ENCODE results near the gene EPN3. TPM values are rescaled to one million over a fixed set of nuclear protein-coding genes. Genes with fewer than 3 reads are reported as not detected.
A peak's percentile ranks its signal among the peaks of the same experiment; 100 is the strongest.

Gene EPN3
- total and polyA plus RNA-seq, 2 experiments from 2014 or later = 2.3 to 7.7 TPM

DNA sequence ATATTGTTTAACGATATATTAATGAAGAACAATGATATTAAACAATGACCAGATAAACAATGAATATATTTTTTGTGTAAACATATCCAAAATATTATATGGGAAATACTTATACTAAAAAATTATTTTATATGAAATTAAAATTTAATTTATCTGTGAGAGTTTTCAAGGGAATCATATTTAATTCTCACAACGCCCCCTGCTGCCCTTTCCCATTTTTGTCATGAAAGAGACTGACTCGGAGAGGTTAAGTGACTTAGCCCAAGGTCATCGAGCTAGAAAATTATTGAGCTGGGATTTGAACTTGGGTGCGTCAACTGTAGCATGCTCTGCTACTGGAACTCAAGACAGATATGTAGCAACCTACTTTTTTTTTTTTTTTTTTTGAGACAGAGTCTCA lies 31.5 kb upstream of the EPN3 start:
- peaks cover 8% of the 10 kb centered on the region; the same call in 1 of the 2 replicates for H3K4me1 ChIP-seq (ENCODE audit: insufficient read depth)
- Mint-ChIP-seq H3K27ac (no peak overlapping the region), H3K4me1 (peaks cover 14% of the 10 kb centered on the region), H3K27me3 (ENCODE audit: insufficient read depth, low read depth, poor library complexity) (peaks cover 13% of the 10 kb centered on the region), H3K4me3 (no peak overlapping the region), H3K36me3 (ENCODE audit: low read depth) (no peaks in the 10 kb centered on the region), H3K9me3 (no peaks in the 10 kb centered on the region)
- no peaks in the 10 kb centered on the region for H3F3A ChIP-seq (replicated peaks; ENCODE audit: low read depth)
- no peaks in the 10 kb centered on the region for H4K20me1 ChIP-seq (replicated peaks; ENCODE audit: insufficient read depth)
- no peaks in the 10 kb centered on the region for H3K79me2 ChIP-seq (replicated peaks; ENCODE audit: insufficient read depth)
- DNase-seq (ENCODE audit: low spot score) = peak; percentile 71
- no peak overlapping the region for H2AFZ ChIP-seq
- H3K36me3 ChIP-seq (ENCODE audit: insufficient read depth) = no peaks in the 10 kb centered on the region
- no peaks in the 10 kb centered on the region for H3K27me3 ChIP-seq (ENCODE audit: insufficient read depth)
- no peaks in the 10 kb centered on the region for H3K9me2 ChIP-seq (ENCODE audit: insufficient read depth)
- H3K27ac ChIP-seq (ENCODE audit: low read depth) = no peak overlapping the region
- no peak for TF ChIP-seq JUNB (IDR thresholded peaks at IDR 0.05; ENCODE audit: unreplicated experiment)
- TF ChIP-seq, protein P1, sequence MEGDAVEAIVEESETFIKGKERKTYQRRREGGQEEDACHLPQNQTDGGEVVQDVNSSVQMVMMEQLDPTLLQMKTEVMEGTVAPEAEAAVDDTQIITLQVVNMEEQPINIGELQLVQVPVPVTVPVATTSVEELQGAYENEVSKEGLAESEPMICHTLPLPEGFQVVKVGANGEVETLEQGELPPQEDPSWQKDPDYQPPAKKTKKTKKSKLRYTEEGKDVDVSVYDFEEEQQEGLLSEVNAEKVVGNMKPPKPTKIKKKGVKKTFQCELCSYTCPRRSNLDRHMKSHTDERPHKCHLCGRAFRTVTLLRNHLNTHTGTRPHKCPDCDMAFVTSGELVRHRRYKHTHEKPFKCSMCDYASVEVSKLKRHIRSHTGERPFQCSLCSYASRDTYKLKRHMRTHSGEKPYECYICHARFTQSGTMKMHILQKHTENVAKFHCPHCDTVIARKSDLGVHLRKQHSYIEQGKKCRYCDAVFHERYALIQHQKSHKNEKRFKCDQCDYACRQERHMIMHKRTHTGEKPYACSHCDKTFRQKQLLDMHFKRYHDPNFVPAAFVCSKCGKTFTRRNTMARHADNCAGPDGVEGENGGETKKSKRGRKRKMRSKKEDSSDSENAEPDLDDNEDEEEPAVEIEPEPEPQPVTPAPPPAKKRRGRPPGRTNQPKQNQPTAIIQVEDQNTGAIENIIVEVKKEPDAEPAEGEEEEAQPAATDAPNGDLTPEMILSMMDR (conservative IDR thresholded peaks at IDR 0.05; ENCODE audit: low read depth in 2 of 2) = peak; percentile 47 to 57; a peak in 3 of 4 replicates
- H3K4me2 ChIP-seq = no peak overlapping the region
- ATAC-seq = no peak
- H3K4me3 ChIP-seq = no peak overlapping the region

DNA sequence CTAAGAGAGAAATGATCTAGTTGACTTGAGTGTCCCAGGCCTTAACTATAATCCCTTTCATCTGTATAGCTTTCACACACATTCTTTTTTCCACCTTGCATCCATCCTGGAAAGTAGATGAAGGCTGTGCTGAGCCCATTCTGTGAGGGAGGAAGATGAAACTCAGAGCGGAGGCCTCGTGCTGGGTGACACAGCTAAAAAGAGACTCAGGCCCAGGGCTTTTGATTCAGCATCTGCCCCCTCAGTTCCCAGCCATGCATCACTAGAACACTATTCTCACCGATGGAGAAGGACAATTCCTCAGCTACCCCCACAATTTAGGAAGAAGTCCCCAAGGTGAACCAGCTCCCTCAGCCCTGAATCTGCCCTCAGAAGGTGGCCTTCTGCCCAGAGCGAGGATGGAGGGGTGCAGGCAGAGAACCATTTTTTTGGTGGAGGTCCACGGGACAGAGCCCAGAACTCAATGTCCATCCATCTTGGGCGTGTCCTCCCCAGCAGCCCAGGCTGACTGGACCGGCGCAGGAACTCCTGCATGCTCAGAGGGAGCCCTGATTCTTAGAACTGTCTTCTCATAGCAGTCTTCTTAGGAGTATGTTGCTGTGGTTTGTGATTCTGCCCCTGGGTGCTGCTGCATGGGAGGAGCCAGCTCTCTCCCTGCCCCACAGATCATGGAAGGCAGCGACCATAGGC lies 30.1 kb upstream of the EPN3 start:
- Mint-ChIP-seq H3K4me3 (no peak overlapping the region), H3K9me3 (no peaks in the 10 kb centered on the region)
- H3K9me2 ChIP-seq (ENCODE audit: insufficient read depth) = no peaks in the 10 kb centered on the region

More for the DNA sequence above, 30.1 kb upstream of the EPN3 start:
- DNase-seq (ENCODE audit: low spot score) (no peak), ATAC-seq (peak; percentile 15; the same call in 1 of the 3 replicates)
- H3K36me3 ChIP-seq (ENCODE audit: insufficient read depth) = no peaks in the 10 kb centered on the region
- no peak overlapping the region for H2AFZ ChIP-seq
- H3K4me1 ChIP-seq (ENCODE audit: insufficient read depth) = peaks cover 8% of the 10 kb centered on the region; the same call in 1 of the 2 replicates
- H3K79me2 ChIP-seq (replicated peaks; ENCODE audit: insufficient read depth) = no peaks in the 10 kb centered on the region
- peaks cover under 1% of the 10 kb centered on the region; the same call in 1 of the 2 replicates for H3F3A ChIP-seq (replicated peaks; ENCODE audit: low read depth)
- H3K4me2 ChIP-seq = no peak overlapping the region
- peaks cover 13% of the 10 kb centered on the region for H3K27me3 Mint-ChIP-seq (ENCODE audit: insufficient read depth, low read depth, poor library complexity)
- H3K27me3 ChIP-seq (ENCODE audit: insufficient read depth) = no peaks in the 10 kb centered on the region
- H4K20me1 ChIP-seq (replicated peaks; ENCODE audit: insufficient read depth) = no peaks in the 10 kb centered on the region
- no peak overlapping the region for H3K27ac ChIP-seq (ENCODE audit: low read depth)
- H3K27ac Mint-ChIP-seq = no peak overlapping the region
- no peak for TF ChIP-seq ETS1 (IDR thresholded peaks at IDR 0.05)
- TF ChIP-seq STAT1 (IDR thresholded peaks at IDR 0.05; ENCODE audit: unreplicated experiment) = no peak
- TF ChIP-seq, protein P2, sequence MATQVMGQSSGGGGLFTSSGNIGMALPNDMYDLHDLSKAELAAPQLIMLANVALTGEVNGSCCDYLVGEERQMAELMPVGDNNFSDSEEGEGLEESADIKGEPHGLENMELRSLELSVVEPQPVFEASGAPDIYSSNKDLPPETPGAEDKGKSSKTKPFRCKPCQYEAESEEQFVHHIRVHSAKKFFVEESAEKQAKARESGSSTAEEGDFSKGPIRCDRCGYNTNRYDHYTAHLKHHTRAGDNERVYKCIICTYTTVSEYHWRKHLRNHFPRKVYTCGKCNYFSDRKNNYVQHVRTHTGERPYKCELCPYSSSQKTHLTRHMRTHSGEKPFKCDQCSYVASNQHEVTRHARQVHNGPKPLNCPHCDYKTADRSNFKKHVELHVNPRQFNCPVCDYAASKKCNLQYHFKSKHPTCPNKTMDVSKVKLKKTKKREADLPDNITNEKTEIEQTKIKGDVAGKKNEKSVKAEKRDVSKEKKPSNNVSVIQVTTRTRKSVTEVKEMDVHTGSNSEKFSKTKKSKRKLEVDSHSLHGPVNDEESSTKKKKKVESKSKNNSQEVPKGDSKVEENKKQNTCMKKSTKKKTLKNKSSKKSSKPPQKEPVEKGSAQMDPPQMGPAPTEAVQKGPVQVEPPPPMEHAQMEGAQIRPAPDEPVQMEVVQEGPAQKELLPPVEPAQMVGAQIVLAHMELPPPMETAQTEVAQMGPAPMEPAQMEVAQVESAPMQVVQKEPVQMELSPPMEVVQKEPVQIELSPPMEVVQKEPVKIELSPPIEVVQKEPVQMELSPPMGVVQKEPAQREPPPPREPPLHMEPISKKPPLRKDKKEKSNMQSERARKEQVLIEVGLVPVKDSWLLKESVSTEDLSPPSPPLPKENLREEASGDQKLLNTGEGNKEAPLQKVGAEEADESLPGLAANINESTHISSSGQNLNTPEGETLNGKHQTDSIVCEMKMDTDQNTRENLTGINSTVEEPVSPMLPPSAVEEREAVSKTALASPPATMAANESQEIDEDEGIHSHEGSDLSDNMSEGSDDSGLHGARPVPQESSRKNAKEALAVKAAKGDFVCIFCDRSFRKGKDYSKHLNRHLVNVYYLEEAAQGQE (IDR thresholded peaks at IDR 0.05; ENCODE audit: unreplicated experiment) = no peak
- no peak overlapping the region for H3K4me3 ChIP-seq
- peaks cover 14% of the 10 kb centered on the region for H3K4me1 Mint-ChIP-seq
- no peaks in the 10 kb centered on the region; the same call in 2 of the 3 replicates for H3K36me3 Mint-ChIP-seq (ENCODE audit: low read depth)
